Upper lobe of left lung (tissue), 4 donors: Measurements from ENCODE around the gene NF2.

Experiments used
- CTCF ChIP-seq, 6 experiments: fragments of 450-650 bp in 4 of 6; fragments of 200-600 bp in 2 of 6; sonication (generic) in 2 of 6; IDR thresholded peaks; one replicate each; pipeline ENCODE4 v1.5.1; 2016 to 2019; ENCODE audit warnings: antibody characterized with exemption in 6 of 6
- EP300 ChIP-seq, 4 donors: sonication (generic); formaldehyde crosslinking; IDR thresholded peaks; one replicate each; pipeline ENCODE4 v1.5.1; 2017; ENCODE audit warnings: antibody characterized with exemption in 4 of 4, control low read depth in 2 of 4
- POLR2A ChIP-seq, 4 donors: fragments of 450-650 bp; IDR thresholded peaks; one replicate each; pipeline ENCODE4 v1.5.1; 2016 to 2017; ENCODE audit warnings: antibody characterized with exemption in 4 of 4, mild to moderate bottlenecking in 2 of 4
- POLR2AphosphoS5 ChIP-seq, 2 donors: sonication (generic); formaldehyde crosslinking; IDR thresholded peaks; one replicate each; pipeline ENCODE4 v1.5.1; 2017; ENCODE audit warnings: antibody characterized with exemption in 2 of 2

- no peak for TF ChIP-seq CTCF (IDR thresholded peaks at IDR 0.05)
- no peak for TF ChIP-seq POLR2A (IDR thresholded peaks at IDR 0.05)
- TF ChIP-seq POLR2AphosphoS5 (IDR thresholded peaks at IDR 0.05): no peak
- TF ChIP-seq EP300 (IDR thresholded peaks at IDR 0.05): no peak
Observed at GRCh38 chr22:29722587-29722986, 119.2 kb downstream of the NF2 start.
